ENCODE data around the gene SLC12A7.

DNA sequence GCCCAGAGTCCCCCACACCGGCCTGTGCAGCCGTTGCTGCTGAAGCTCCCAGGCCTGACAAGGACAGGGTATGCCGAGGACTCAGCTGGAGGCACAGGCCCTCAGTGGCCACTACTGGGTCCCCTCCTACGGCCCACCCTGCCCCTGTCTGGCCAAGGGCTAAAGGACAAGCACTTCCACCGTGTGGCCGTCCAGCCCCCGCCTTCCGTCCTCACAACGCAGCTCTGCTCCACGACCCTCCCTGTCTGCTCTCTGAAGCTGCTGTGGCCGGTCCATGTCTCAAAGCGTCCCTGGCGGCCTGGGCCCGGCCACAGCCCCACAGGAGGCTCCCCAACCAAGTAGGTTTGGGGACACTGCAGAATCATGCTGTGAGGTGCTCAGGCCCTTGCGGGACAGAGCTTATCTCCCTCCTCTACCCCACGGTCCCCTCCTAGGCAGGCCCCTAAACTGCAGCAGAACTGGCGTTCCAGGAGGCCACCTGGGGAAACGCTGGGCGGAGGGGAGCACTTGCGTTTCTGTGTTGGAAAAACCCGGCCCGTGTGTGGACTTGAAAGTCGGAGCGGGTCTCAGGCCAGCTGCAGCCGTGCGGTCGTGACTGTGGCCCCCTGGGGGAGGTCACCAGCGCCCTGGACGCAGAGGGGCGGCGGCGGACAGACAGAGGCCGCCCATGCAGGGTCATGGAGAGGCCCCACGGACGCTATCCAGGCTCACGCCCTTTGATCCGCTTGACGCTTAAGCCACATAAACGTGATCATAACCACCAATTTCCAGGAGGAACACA, 57.7 kb downstream of the SLC12A7 start:
- TF ChIP-seq CTCF (IDR thresholded peaks at IDR 0.05 in 8 of 11, conservative IDR thresholded peaks at IDR 0.05 in 3 of 11) (no peak), POLR2AphosphoS5 (IDR thresholded peaks at IDR 0.05) (no peak), POLR2A (IDR thresholded peaks at IDR 0.05) (no peak)

Measured in spleen (tissue), 7 donors.